GM12873 (cell line): ENCODE measurements around the gene PLP1.
A peak's percentile ranks its signal among the peaks of the same experiment; 100 is the strongest.

Source experiments
- TF ChIP-seq, protein P1 (sequence below): IDR thresholded peaks from 2 replicates; pipeline ENCODE4 v1.5.1; 2012; ENCODE audit warnings: low read depth, mild to moderate bottlenecking, moderate library complexity, low read length, control low read depth; ENCODE audit not compliant: insufficient read depth; ENCODE audit errors: missing control alignments

PLP1 gene

DNA sequence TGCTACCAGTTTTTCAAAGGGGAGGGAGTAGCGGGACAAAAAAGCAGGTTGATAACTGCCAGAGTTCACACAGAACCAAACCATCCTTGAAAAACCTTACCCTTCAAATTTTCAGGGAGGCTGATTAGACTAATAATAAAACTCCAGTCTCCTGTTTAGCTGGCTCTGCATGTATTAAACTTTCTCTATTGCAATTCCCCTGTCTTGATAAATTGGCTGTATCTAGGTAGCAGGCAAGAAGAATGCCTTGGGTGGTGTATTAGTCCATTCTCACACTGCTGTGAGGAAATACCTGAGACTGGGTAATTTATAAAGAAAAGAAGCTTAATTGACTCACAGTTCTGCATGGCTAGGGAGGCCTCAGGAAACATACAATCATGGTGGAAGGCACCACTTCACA, 18.1 kb upstream of the PLP1 start:
- TF ChIP-seq, protein P1, sequence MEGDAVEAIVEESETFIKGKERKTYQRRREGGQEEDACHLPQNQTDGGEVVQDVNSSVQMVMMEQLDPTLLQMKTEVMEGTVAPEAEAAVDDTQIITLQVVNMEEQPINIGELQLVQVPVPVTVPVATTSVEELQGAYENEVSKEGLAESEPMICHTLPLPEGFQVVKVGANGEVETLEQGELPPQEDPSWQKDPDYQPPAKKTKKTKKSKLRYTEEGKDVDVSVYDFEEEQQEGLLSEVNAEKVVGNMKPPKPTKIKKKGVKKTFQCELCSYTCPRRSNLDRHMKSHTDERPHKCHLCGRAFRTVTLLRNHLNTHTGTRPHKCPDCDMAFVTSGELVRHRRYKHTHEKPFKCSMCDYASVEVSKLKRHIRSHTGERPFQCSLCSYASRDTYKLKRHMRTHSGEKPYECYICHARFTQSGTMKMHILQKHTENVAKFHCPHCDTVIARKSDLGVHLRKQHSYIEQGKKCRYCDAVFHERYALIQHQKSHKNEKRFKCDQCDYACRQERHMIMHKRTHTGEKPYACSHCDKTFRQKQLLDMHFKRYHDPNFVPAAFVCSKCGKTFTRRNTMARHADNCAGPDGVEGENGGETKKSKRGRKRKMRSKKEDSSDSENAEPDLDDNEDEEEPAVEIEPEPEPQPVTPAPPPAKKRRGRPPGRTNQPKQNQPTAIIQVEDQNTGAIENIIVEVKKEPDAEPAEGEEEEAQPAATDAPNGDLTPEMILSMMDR = no peak

- TF ChIP-seq, protein P1 = no peak
Measured at GRCh38 chrX:103773445-103773844, 3.2 kb upstream of the PLP1 start.

GRCh38 chrX:103774070-103774642, 2.5 kb upstream of the PLP1 start:
- TF ChIP-seq, protein P1 = peak; percentile 37

DNA sequence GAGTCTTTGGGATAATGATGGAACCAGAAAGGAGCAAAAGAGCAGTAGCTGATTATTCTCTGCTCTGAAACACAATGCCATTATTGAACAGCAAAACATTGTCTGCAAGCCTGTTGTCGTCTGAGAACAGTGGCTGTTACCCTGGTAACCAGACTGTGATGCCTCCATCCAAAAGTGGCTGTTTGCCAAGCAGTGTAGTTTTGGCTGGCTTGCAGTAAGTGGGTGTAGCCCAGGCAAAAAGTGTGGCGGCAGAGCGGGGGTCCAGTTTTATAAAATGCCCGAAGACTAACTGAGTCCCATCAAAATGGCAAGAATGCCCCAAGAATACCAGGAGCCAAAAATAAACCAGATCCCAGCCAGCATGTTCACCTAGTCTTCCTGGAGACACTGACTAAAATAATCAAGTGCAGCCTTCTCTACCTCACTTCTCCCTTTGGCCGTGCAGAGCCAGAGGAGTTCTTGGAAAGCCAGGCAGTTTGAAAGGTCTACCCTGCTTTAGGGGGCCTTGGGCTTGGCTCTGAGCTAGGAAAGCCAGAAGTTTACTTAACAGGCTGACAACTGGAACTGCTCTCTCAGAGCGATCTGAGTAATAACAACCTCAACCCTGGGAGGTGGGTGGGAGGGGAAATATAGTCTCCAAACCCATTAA, 2.6 kb downstream of the PLP1 start:
- TF ChIP-seq, protein P1 = no peak

- TF ChIP-seq, protein P1 = no peak
Measured at GRCh38 chrX:103780336-103781061, 3.9 kb downstream of the PLP1 start.

DNA sequence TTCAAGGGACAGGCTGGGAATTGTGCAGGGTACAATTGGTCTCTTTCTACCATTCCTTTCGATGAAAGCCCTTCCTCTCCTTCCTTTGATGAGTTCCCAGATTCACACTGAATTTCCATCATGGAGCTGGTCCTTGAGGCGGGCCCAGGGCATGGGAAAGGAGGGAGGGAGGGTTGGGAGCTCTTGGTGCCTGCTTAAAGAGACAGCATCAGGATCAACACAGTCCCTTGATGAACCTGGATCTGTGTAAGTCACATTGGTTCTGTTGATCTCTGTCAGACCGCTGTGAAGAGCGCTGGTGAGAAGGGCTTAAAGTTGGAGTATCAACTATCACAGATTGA, 4.4 kb downstream of the PLP1 start:
- TF ChIP-seq, protein P1 = no peak

- TF ChIP-seq, protein P1 = no peak
Measured at GRCh38 chrX:103781706-103782105, 5.1 kb downstream of the PLP1 start.
